ENCODE data around the gene NFE2L2. TPM values are rescaled to one million over a fixed set of nuclear protein-coding genes. Genes with fewer than 3 reads are reported as not detected.

NFE2L2 gene
- total RNA-seq, 1 experiment from 2014 or later = 104 TPM

GRCh38 chr2:177263451-177264208 is 897 bp downstream of the NFE2L2 start:
- Histone ChIP-seq H3K36me3 (ENCODE audit: control insufficient read depth, insufficient read depth, low read length) (peaks cover 6% of the 10 kb centered on the region; the same call in 1 of the 2 replicates), H3K27me3 (ENCODE audit: control insufficient read depth, insufficient read depth, low read length) (no peaks in the 10 kb centered on the region), H3K9me3 (ENCODE audit: control insufficient read depth, insufficient read depth, low read depth, low read length) (peaks cover 1% of the 10 kb centered on the region; the same call in 1 of the 2 replicates), H3K27ac (ENCODE audit: low read length) (peak overlapping the region; percentile 94), H3K4me1 (ENCODE audit: control insufficient read depth, insufficient read depth, low read length) (peaks cover 47% of the 10 kb centered on the region), H3K4me3 (ENCODE audit: low read depth in 2 of 2, low read length in 2 of 2) (peak overlapping the region; percentile 69 to 75)
- peak; percentile 71 for ATAC-seq
- DNase-seq (ENCODE audit: low read depth, low spot score) = peak; percentile 86
- intact Hi-C loops (cut with micrococcal nuclease; ENCODE audit: unreplicated experiment) = loop anchor here (2.0 kb wide), 3 partner anchors 69 to 153 kb away; no protein-coding TSS in a partner anchor
- CTCF ChIA-PET = interaction anchor here (0.9 to 1.9 kb wide), 2 partner anchors 18 to 99 kb away, joined by 3 to 16 read pairs; no protein-coding TSS in a partner anchor
- in situ Hi-C loops (cut with HindIII; ENCODE audit: low pct_unique_long_range_greater_than_20kb, low sequenced_read_pairs) = no loop called here
- no TSS peak for BruUV-seq (replicated peaks)
- POLR2A ChIA-PET = interaction anchor here (0.6 to 2.6 kb wide), 12 partner anchors 9 to 590 kb away, joined by 3 to 15 read pairs (median 4); no protein-coding TSS in a partner anchor
- TF ChIP-seq REST (IDR thresholded peaks at IDR 0.05; ENCODE audit: insufficient read depth in 1 of 2, low read depth in 2 of 2, low read length in 1 of 2) = peak in 1 of 2 experiments; percentile 74; a peak in 2 of 4 replicates
- peak; percentile 68 for TF ChIP-seq TCF7L2 (IDR thresholded peaks at IDR 0.05; ENCODE audit: low read depth, low read length)
- TF ChIP-seq POLR2AphosphoS5 (IDR thresholded peaks at IDR 0.05; ENCODE audit: low read depth, low read length) = peak; percentile 94
- peak; percentile 93 for TF ChIP-seq CTCF (IDR thresholded peaks at IDR 0.05)
- peak; percentile 99 for TF ChIP-seq SIN3A (IDR thresholded peaks at IDR 0.05; ENCODE audit: borderline replicate concordance, insufficient read depth, low read depth, low read length)

GRCh38 chr2:177262958-177263450 is 1.5 kb downstream of the NFE2L2 start:
- BruUV-seq (replicated peaks) = no TSS peak
- Histone ChIP-seq H3K4me3 (ENCODE audit: low read depth in 2 of 2, low read length in 2 of 2) (peak overlapping the region; percentile 69 to 75), H3K36me3 (ENCODE audit: control insufficient read depth, insufficient read depth, low read length) (peaks cover 6% of the 10 kb centered on the region; the same call in 1 of the 2 replicates), H3K27ac (ENCODE audit: low read length) (peak overlapping the region; percentile 94), H3K27me3 (ENCODE audit: control insufficient read depth, insufficient read depth, low read length) (no peaks in the 10 kb centered on the region), H3K9me3 (ENCODE audit: control insufficient read depth, insufficient read depth, low read depth, low read length) (peaks cover 3% of the 10 kb centered on the region; the same call in 1 of the 2 replicates), H3K4me1 (ENCODE audit: control insufficient read depth, insufficient read depth, low read length) (peaks cover 43% of the 10 kb centered on the region)
- CTCF ChIA-PET = interaction anchor here (0.9 to 1.9 kb wide), 2 partner anchors 17 to 98 kb away, joined by 3 to 16 read pairs; no protein-coding TSS in a partner anchor
- ATAC-seq (no peak), DNase-seq (ENCODE audit: low read depth, low spot score) (no peak)
- in situ Hi-C loops (cut with HindIII; ENCODE audit: low pct_unique_long_range_greater_than_20kb, low sequenced_read_pairs) (no loop called here), intact Hi-C loops (cut with micrococcal nuclease; ENCODE audit: unreplicated experiment) (loop anchor here (2.0 kb wide), 3 partner anchors 70 to 154 kb away; no protein-coding TSS in a partner anchor)
- POLR2A ChIA-PET = interaction anchor here (0.6 to 2.6 kb wide), 11 partner anchors 9 to 533 kb away, joined by 3 to 15 read pairs (median 4); no protein-coding TSS in a partner anchor
- TF ChIP-seq SIN3A (IDR thresholded peaks at IDR 0.05; ENCODE audit: borderline replicate concordance, insufficient read depth, low read depth, low read length) = no peak
- TF ChIP-seq POLR2AphosphoS5 (IDR thresholded peaks at IDR 0.05; ENCODE audit: low read depth, low read length) = no peak
- TF ChIP-seq TCF7L2 (IDR thresholded peaks at IDR 0.05; ENCODE audit: low read depth, low read length) = no peak
- TF ChIP-seq CTCF (IDR thresholded peaks at IDR 0.05) = no peak
- TF ChIP-seq REST (IDR thresholded peaks at IDR 0.05; ENCODE audit: insufficient read depth in 1 of 2, low read depth in 2 of 2, low read length in 1 of 2) = no peak

Measured in Panc1 (cell line).